Stomach (tissue), 4 donors: ENCODE data around the gene RHAG.

Experiments
- POLR2A ChIP-seq, 4 donors: fragments of 450-650 bp; IDR thresholded peaks; one replicate each; pipeline ENCODE4 v1.6.1; 2016; ENCODE audit warnings: antibody characterized with exemption in 4 of 4, control low read depth in 2 of 4, mild to moderate bottlenecking in 1 of 4, moderate library complexity in 1 of 4
- POLR2AphosphoS5 ChIP-seq, 3 donors: sonication (generic); formaldehyde crosslinking; IDR thresholded peaks; one replicate each; pipeline ENCODE4 v1.6.1; 2016; ENCODE audit warnings: antibody characterized with exemption in 3 of 3
- TF ChIP-seq, protein P1 (sequence below), 7 experiments: fragments of 450-650 bp in 4 of 7; fragments of 200-600 bp in 3 of 7; sonication (generic) in 3 of 7; IDR thresholded peaks; one replicate each; pipeline ENCODE4 v1.5.1; 2016 to 2019; ENCODE audit warnings: antibody characterized with exemption in 7 of 7, control low read depth in 2 of 7, mild to moderate bottlenecking in 1 of 7

DNA sequence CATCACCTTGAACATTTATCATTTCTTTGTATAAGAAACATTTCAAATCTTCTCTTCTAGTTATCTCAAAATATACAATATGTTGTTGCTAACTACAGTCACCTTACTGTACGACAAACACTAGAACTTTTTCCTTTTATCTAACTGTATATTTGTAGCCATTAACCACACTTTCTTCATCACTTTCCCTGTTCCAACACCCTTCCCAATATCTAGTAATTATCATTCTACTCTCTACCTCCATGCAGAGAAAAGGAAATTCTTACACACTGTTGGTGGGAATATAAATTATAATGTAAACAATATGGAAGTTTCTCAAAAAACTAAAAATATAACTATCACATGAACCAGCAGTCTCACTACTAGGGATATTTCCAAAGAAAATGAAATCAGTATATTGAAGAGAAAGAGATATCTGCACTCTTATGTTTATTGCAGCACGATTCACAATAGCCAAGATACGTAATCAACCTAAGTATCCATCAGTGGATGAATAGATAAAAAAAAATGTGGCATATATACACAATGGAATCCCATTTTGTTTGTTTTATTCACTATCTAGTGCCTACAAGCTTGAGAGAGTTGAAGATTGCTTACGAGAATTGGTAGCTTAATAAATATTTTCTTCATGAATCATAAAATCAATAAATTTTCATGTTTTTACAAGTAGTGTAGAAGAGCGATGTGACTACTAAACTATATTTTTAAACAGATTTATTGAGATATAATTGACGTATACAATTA, 2.4 kb downstream of the RHAG start:
- TF ChIP-seq POLR2A (IDR thresholded peaks at IDR 0.05) = no peak
- TF ChIP-seq, protein P1, sequence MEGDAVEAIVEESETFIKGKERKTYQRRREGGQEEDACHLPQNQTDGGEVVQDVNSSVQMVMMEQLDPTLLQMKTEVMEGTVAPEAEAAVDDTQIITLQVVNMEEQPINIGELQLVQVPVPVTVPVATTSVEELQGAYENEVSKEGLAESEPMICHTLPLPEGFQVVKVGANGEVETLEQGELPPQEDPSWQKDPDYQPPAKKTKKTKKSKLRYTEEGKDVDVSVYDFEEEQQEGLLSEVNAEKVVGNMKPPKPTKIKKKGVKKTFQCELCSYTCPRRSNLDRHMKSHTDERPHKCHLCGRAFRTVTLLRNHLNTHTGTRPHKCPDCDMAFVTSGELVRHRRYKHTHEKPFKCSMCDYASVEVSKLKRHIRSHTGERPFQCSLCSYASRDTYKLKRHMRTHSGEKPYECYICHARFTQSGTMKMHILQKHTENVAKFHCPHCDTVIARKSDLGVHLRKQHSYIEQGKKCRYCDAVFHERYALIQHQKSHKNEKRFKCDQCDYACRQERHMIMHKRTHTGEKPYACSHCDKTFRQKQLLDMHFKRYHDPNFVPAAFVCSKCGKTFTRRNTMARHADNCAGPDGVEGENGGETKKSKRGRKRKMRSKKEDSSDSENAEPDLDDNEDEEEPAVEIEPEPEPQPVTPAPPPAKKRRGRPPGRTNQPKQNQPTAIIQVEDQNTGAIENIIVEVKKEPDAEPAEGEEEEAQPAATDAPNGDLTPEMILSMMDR (IDR thresholded peaks at IDR 0.05) = no peak
- TF ChIP-seq POLR2AphosphoS5 (IDR thresholded peaks at IDR 0.05) = no peak
